GM19193 (cell line): ENCODE results near the gene TFAP2C.

Experiments used
- POLR2A ChIP-seq: IDR thresholded peaks from 4 replicates; pipeline ENCODE4 v1.6.1; 2011; ENCODE audit not compliant: insufficient read depth, insufficient read length; ENCODE audit errors: extremely low read depth

The TFAP2C gene

GRCh38 chr20:56665806-56666205 is 36.7 kb downstream of the TFAP2C start:
- no peak for TF ChIP-seq POLR2A

- no peak for TF ChIP-seq POLR2A
Measured at GRCh38 chr20:56673450-56673849, 44.3 kb downstream of the TFAP2C start.

GRCh38 chr20:56676001-56676400 is 46.9 kb downstream of the TFAP2C start:
- TF ChIP-seq POLR2A, result no peak

DNA sequence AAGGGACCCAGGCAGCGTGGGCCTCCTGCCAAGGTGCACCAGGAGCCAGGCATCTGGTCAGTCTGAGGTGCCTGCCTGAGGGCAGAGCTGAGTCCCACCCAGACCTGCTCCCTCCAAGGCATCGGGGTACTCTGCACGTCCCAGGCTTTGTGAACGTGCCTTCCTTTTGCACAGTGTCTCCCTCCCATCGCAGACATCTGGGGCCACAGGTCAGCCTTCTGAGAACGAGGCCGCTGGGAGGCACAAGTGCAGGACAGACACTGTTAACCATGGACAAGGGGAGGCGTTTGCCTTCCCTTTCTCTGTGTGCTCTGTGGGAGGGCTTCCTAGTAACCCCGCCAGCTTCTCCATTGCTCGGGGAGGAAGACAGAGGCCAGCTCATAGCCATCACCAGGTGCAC is 47.6 kb downstream of the TFAP2C start:
- TF ChIP-seq POLR2A, result no peak

DNA sequence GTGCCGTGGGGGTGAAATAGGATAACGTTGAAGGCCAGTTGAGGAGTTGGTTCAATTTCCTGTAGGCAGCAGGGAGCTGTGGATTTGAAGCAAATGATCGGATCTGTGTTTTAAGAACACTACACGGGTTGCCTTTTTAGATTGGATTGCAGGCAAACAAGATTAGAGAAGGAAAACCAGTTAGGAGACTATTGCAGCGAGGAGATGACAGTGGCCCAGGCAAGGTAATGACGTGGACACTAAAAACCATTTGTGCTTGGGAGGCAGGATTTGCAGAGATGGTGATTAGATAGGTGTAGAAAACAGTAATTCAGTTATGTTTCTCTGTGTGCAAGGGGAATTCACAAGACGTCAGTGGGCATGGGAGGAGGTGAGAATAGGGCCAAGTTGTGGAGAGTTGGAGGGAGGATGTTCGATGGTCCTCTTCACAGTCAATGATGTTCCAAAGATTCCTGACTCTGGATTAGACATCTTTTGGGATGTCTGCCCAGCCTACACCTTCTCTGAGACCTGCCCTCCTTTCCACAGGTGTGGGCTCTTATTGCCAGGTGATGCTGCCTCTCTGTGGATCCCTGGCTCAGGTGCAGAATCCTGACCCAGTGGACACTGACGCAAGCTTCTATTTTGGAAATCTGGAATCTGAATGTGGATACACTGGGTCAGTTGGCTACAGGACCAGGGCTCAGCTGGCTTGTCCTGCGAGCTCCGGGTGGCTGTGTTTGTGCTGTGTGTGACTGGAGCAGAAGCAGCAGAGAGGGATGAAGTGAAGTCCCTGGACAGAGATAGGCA is 54.2 kb downstream of the TFAP2C start:
- no peak for TF ChIP-seq POLR2A

GRCh38 chr20:56685879-56686278 is 56.8 kb downstream of the TFAP2C start:
- no peak for TF ChIP-seq POLR2A

GRCh38 chr20:56687061-56687460 is 58.0 kb downstream of the TFAP2C start:
- TF ChIP-seq POLR2A, result no peak

- TF ChIP-seq POLR2A, result no peak
Measured at GRCh38 chr20:56688106-56688505, 59.0 kb downstream of the TFAP2C start.
